Measurements from ENCODE around the gene WHAMM. TPM values are rescaled to one million over a fixed set of nuclear protein-coding genes. Genes with fewer than 3 reads are reported as not detected.

The WHAMM gene
- total RNA-seq, 4 donors from 2014 or later, result 6.4 to 14.2 (median 8.8) TPM

GRCh38 chr15:82798531-82799166 lies 10.8 kb upstream of the WHAMM start:
- TF ChIP-seq EP300 (IDR thresholded peaks at IDR 0.05; ENCODE audit: low read depth) (no peak), CTCF (IDR thresholded peaks at IDR 0.05) (no peak), POLR2A (IDR thresholded peaks at IDR 0.05) (no peak), POLR2AphosphoS5 (IDR thresholded peaks at IDR 0.05) (no peak)
- in situ Hi-C loops (cut with MboI; ENCODE audit: low pct_ligation_motif_present in 1 of 4, low pct_unique_long_range_greater_than_20kb in 1 of 4, low sequenced_read_pairs in 3 of 4) (no loop called here), intact Hi-C loops (cut with DNase I; ENCODE audit: low total_unique reads) (no loop called here)
- H3K4me1 ChIP-seq, result no peaks in the 10 kb centered on the region
- no peak overlapping the region for H3K27ac ChIP-seq
- H3K36me3 ChIP-seq, result no peaks in the 10 kb centered on the region
- H3K4me3 ChIP-seq, result no peak overlapping the region
- H3K9me3 ChIP-seq, result no peaks in the 10 kb centered on the region
- no peaks in the 10 kb centered on the region for H3K27me3 ChIP-seq
- no peak for DNase-seq
- 80 to 83% methylated on average over 2 to 5 of the region's 5 CpGs for WGBS, 2 donors (ENCODE audit: low coverage in 1 of 2)

GRCh38 chr15:82799183-82799841 lies 10.1 kb upstream of the WHAMM start:
- Histone ChIP-seq H3K27ac (no peak overlapping the region), H3K4me1 (no peaks in the 10 kb centered on the region), H3K27me3 (no peaks in the 10 kb centered on the region), H3K36me3 (no peaks in the 10 kb centered on the region), H3K4me3 (no peak overlapping the region), H3K9me3 (no peaks in the 10 kb centered on the region)
- intact Hi-C loops (cut with DNase I; ENCODE audit: low total_unique reads) (no loop called here), in situ Hi-C loops (cut with MboI; ENCODE audit: low pct_ligation_motif_present in 1 of 4, low pct_unique_long_range_greater_than_20kb in 1 of 4, low sequenced_read_pairs in 3 of 4) (no loop called here)
- no peak for TF ChIP-seq EP300 (IDR thresholded peaks at IDR 0.05; ENCODE audit: low read depth)
- TF ChIP-seq POLR2AphosphoS5 (IDR thresholded peaks at IDR 0.05), result no peak
- TF ChIP-seq CTCF (IDR thresholded peaks at IDR 0.05), result no peak
- TF ChIP-seq POLR2A (IDR thresholded peaks at IDR 0.05), result no peak
- no peak for DNase-seq
- 74 to 79% methylated on average over 3 to 7 of the region's 7 CpGs for WGBS, 2 donors (ENCODE audit: low coverage in 1 of 2)

- Histone ChIP-seq H3K4me3 (no peak overlapping the region), H3K9me3 (no peaks in the 10 kb centered on the region), H3K36me3 (no peaks in the 10 kb centered on the region), H3K4me1 (no peaks in the 10 kb centered on the region), H3K27ac (no peak overlapping the region), H3K27me3 (no peaks in the 10 kb centered on the region)
- no peak for DNase-seq
- intact Hi-C loops (cut with DNase I; ENCODE audit: low total_unique reads) (no loop called here), in situ Hi-C loops (cut with MboI; ENCODE audit: low pct_ligation_motif_present in 1 of 4, low pct_unique_long_range_greater_than_20kb in 1 of 4, low sequenced_read_pairs in 3 of 4) (no loop called here)
- 44% methylated on average over 1 of the region's 1 CpG; no CpG with 5 or more reads in 1 of the 2 donors for WGBS, 2 donors (ENCODE audit: low coverage in 1 of 2)
- TF ChIP-seq CTCF (IDR thresholded peaks at IDR 0.05), result no peak
- TF ChIP-seq POLR2A (IDR thresholded peaks at IDR 0.05), result no peak
- no peak for TF ChIP-seq EP300 (IDR thresholded peaks at IDR 0.05; ENCODE audit: low read depth)
- TF ChIP-seq POLR2AphosphoS5 (IDR thresholded peaks at IDR 0.05), result no peak
Observed at GRCh38 chr15:82802497-82802896, 6.9 kb upstream of the WHAMM start.

- 83% methylated on average over 2 of the region's 2 CpGs; no CpG with 5 or more reads in 1 of the 2 donors for WGBS, 2 donors (ENCODE audit: low coverage in 1 of 2)
- Histone ChIP-seq H3K27me3 (no peaks in the 10 kb centered on the region), H3K4me3 (no peak overlapping the region), H3K36me3 (no peaks in the 10 kb centered on the region), H3K27ac (no peak overlapping the region), H3K9me3 (no peaks in the 10 kb centered on the region), H3K4me1 (peaks cover 0 to 6% (median 0%) of the 10 kb centered on the region in 4 donors)
- in situ Hi-C loops (cut with MboI; ENCODE audit: low pct_ligation_motif_present in 1 of 4, low pct_unique_long_range_greater_than_20kb in 1 of 4, low sequenced_read_pairs in 3 of 4), result no loop called here
- intact Hi-C loops (cut with DNase I; ENCODE audit: low total_unique reads), result no loop called here
- no peak for DNase-seq
- TF ChIP-seq POLR2A (IDR thresholded peaks at IDR 0.05) (no peak), EP300 (IDR thresholded peaks at IDR 0.05; ENCODE audit: low read depth) (no peak), CTCF (IDR thresholded peaks at IDR 0.05) (no peak), POLR2AphosphoS5 (IDR thresholded peaks at IDR 0.05) (no peak)
Observed at GRCh38 chr15:82803793-82804574, 5.4 kb upstream of the WHAMM start.
